Karpas-422 (cell line): ENCODE data around the gene COLQ. TPM values are rescaled to one million over a fixed set of nuclear protein-coding genes. Genes with fewer than 3 reads are reported as not detected.
"Not testable (repeated sequence)": the region's sequence is repeated elsewhere in the genome, so short reads cannot be mapped to it uniquely, and the experiment has no call there.

Experiments
- DNase-seq: peaks from one replicate; pipeline ENCODE4 v3.0.0-alpha.2; 2015
- H2AFZ ChIP-seq: fragments of 200-600 bp; sonication (generic); 2 replicates; pipeline ENCODE4 v1.6.1; 2014; ENCODE audit warnings: antibody characterized with exemption, low read length, mixed read lengths
- H3K27ac ChIP-seq: fragments of 200-600 bp; sonication (generic); 2 replicates; pipeline ENCODE4 v1.5.1; 2014; ENCODE audit warnings: mild to moderate bottlenecking, low read length, moderate library complexity
- H3K27me3 ChIP-seq: fragments of 200-600 bp; sonication (generic); 2 replicates; pipeline ENCODE4 v1.6.1; 2014; ENCODE audit warnings: low read length, mixed read lengths
- H3K36me3 ChIP-seq: fragments of 200-600 bp; sonication (generic); 2 replicates; pipeline ENCODE4 v1.6.1; 2014; ENCODE audit warnings: low read length, mixed read lengths; ENCODE audit not compliant: insufficient read depth
- H3K4me1 ChIP-seq: fragments of 200-600 bp; sonication (generic); 2 replicates; pipeline ENCODE4 v1.6.1; 2014; ENCODE audit warnings: mild to moderate bottlenecking, low read length, mixed read lengths
- H3K4me2 ChIP-seq: fragments of 200-600 bp; sonication (generic); 2 replicates; pipeline ENCODE4 v1.6.1; 2014; ENCODE audit warnings: low read length, low read depth, mild to moderate bottlenecking; ENCODE audit not compliant: poor library complexity, severe bottlenecking
- H3K4me3 ChIP-seq: fragments of 200-600 bp; sonication (generic); 2 replicates; pipeline ENCODE4 v1.5.1; 2014; ENCODE audit warnings: mild to moderate bottlenecking, antibody characterized with exemption, low read length, mixed read lengths
- H3K79me2 ChIP-seq: fragments of 200-600 bp; sonication (generic); 2 replicates; pipeline ENCODE4 v1.6.1; 2014; ENCODE audit warnings: mild to moderate bottlenecking, low read length, mixed read lengths
- H3K9ac ChIP-seq: fragments of 200-600 bp; sonication (generic); 2 replicates; pipeline ENCODE4 v1.6.0; 2014; ENCODE audit warnings: low read length
- H3K9me2 ChIP-seq: fragments of 200-600 bp; sonication (generic), shearing (Covaris generic); replicated peaks from 2 replicates; pipeline ENCODE4 v1.6.0; 2014; ENCODE audit warnings: mild to moderate bottlenecking, low read length, moderate library complexity; ENCODE audit not compliant: insufficient read depth
- H3K9me3 ChIP-seq: fragments of 300-700, 200-600 bp; sonication (generic); 2 replicates; pipeline ENCODE4 v1.6.1; 2014; ENCODE audit warnings: low read length, mixed read lengths
- H4K20me1 ChIP-seq: fragments of 200-600 bp; sonication (generic); 2 replicates; pipeline ENCODE4 v1.6.1; 2014; ENCODE audit warnings: mild to moderate bottlenecking, antibody characterized with exemption, low read length, low read depth; ENCODE audit not compliant: insufficient read depth
- total RNA-seq: library from RNA; depleted of rRNA; stranded (reverse); fragments of >200 nt; shearing (Covaris generic); gene quantifications from 2 replicates; pipeline ENCODE4 v1.2.3, GENCODE V29; 2014; ENCODE audit warnings: low replicate concordance

The COLQ gene
- total RNA-seq, 1 experiment from 2014 or later, result 2.6 TPM

DNA sequence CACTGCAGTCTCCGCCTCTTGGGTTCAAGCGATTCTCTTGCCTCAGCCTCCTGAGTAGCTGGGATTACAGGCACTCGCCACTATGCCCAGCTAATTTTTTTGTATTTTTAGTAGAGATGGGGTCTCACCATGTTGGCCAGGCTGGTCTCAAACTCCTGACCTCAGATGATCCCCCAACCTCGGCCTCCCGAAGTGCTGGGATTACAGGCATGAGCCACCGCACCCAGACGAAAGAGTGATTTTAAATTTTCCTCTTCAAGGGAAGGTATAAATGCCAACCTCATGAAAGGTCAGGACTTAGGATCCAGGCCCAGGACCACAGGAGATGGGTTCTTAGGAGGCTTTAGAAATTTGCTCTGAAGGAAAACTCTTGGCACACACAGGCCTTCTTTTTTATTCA, 110.5 kb downstream of the COLQ start:
- H2AFZ ChIP-seq, H3K4me2 ChIP-seq, DNase-seq, H3K79me2 ChIP-seq, H3K9me2 ChIP-seq, H3K4me3 ChIP-seq, H4K20me1 ChIP-seq, H3K27ac ChIP-seq, H3K27me3 ChIP-seq, H3K9me3 ChIP-seq, H3K9ac ChIP-seq, H3K4me1 ChIP-seq: not testable (repeated sequence)
- peaks cover 25% of the 10 kb centered on the region; the same call in 1 of the 2 replicates for H3K36me3 ChIP-seq

- Histone ChIP-seq H2AFZ (no peak overlapping the region), H3K36me3 (peaks cover 17% of the 10 kb centered on the region; the same call in 1 of the 2 replicates), H4K20me1 (0 out of 2 replicates have a peak, but pooled peaks cover 4% of the 10 kb centered on the region), H3K4me1 (no peaks in the 10 kb centered on the region), H3K4me2 (no peak overlapping the region), H3K4me3 (no peak overlapping the region), H3K27me3 (no peaks in the 10 kb centered on the region), H3K9ac (no peak overlapping the region), H3K9me3 (no peaks in the 10 kb centered on the region), H3K79me2 (no peaks in the 10 kb centered on the region), H3K9me2 (no peaks in the 10 kb centered on the region), H3K27ac (no peak overlapping the region)
- no peak for DNase-seq
These were observed 111.7 kb downstream of the COLQ start for GRCh38 chr3:15409774-15410173.

GRCh38 chr3:15409239-15409638, 112.3 kb downstream of the COLQ start:
- Histone ChIP-seq H4K20me1 (0 out of 2 replicates have a peak, but pooled peaks cover 4% of the 10 kb centered on the region), H3K4me2 (no peak overlapping the region), H3K9ac (no peak overlapping the region), H2AFZ (no peak overlapping the region), H3K4me3 (no peak overlapping the region), H3K27me3 (no peaks in the 10 kb centered on the region), H3K79me2 (no peaks in the 10 kb centered on the region), H3K9me2 (no peaks in the 10 kb centered on the region), H3K36me3 (peaks cover 13% of the 10 kb centered on the region; the same call in 1 of the 2 replicates), H3K27ac (no peak overlapping the region), H3K9me3 (no peaks in the 10 kb centered on the region), H3K4me1 (no peaks in the 10 kb centered on the region)
- no peak for DNase-seq

DNA sequence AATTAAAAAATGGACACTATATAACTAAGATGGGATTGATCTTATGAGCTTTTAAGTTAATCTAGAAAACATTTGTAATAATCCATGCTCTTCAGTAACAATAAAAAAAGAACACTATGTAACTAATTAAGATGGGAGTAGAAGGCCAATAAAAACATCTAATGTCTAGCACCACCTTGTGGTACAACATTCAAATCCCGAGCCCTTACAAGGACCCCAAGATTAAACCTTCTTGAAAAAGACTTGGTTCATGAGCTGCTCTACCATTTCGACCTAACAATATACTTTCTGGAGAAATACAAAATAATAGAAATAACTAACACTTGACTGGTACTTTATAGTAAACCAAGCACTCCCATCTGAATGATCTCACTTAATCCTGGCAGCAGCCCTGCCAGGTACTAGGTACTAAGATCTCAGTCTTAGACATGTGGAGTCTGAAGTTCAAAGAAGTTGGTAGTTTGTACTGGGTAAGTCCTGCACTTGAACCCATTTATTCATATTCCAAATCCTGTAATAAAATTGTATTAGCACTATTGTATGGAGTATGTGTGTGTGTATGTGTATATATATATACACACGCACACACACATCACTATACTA, 116.0 kb downstream of the COLQ start:
- H3K4me1 ChIP-seq, result no peaks in the 10 kb centered on the region
- 0 out of 2 replicates have a peak, but pooled peaks cover 4% of the 10 kb centered on the region for H4K20me1 ChIP-seq
- H2AFZ ChIP-seq, result no peak overlapping the region
- H3K4me3 ChIP-seq, result no peak overlapping the region
- DNase-seq, result peak; percentile 82
- H3K79me2 ChIP-seq, result no peaks in the 10 kb centered on the region
- no peak overlapping the region for H3K4me2 ChIP-seq
- H3K9ac ChIP-seq, result no peak overlapping the region
- no peaks in the 10 kb centered on the region for H3K9me2 ChIP-seq
- no peaks in the 10 kb centered on the region for H3K36me3 ChIP-seq
- no peaks in the 10 kb centered on the region for H3K27me3 ChIP-seq
- H3K9me3 ChIP-seq, result no peaks in the 10 kb centered on the region
- H3K27ac ChIP-seq, result no peak overlapping the region

DNA sequence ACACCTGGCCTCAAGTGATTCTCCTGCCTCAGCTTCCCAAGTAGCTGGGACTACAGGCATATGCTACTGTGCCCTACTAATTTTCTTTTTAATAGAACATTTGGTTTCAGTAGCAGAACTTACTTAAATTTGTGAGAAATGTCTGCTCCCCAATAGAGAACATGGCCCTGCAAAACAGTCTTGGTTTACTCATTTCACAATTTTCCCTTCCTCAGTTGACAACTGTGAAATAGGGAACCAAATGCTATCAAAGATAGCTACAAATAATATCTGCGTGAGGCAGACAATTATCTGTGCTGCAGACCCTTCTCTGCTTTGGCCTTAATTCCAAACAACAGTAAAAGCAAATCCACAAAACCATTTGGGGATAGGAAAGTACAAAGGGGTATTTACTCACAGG, 116.7 kb downstream of the COLQ start:
- Histone ChIP-seq H2AFZ (no peak overlapping the region), H3K4me2 (no peak overlapping the region), H3K27me3 (no peaks in the 10 kb centered on the region)

GRCh38 chr3:15403965-15404364, 117.5 kb downstream of the COLQ start:
- Histone ChIP-seq H3K79me2 (no peaks in the 10 kb centered on the region), H3K27me3 (no peaks in the 10 kb centered on the region), H3K4me2 (no peak overlapping the region), H4K20me1 (0 out of 2 replicates have a peak, but pooled peaks cover 4% of the 10 kb centered on the region), H3K4me1 (no peaks in the 10 kb centered on the region), H2AFZ (no peak overlapping the region), H3K4me3 (no peak overlapping the region), H3K9me2 (no peaks in the 10 kb centered on the region), H3K36me3 (no peaks in the 10 kb centered on the region), H3K27ac (no peak overlapping the region), H3K9ac (no peak overlapping the region), H3K9me3 (no peaks in the 10 kb centered on the region)
- no peak for DNase-seq

More for the DNA sequence above, 116.7 kb downstream of the COLQ start:
- no peak overlapping the region for H3K27ac ChIP-seq
- 0 out of 2 replicates have a peak, but pooled peaks cover 4% of the 10 kb centered on the region for H4K20me1 ChIP-seq
- H3K9ac ChIP-seq, result no peak overlapping the region
- H3K9me3 ChIP-seq, result no peaks in the 10 kb centered on the region
- no peak overlapping the region for H3K4me3 ChIP-seq
- DNase-seq, result no peak
- no peaks in the 10 kb centered on the region for H3K4me1 ChIP-seq
- H3K79me2 ChIP-seq, result no peaks in the 10 kb centered on the region
- H3K9me2 ChIP-seq, result no peaks in the 10 kb centered on the region
- H3K36me3 ChIP-seq, result no peaks in the 10 kb centered on the region

DNA sequence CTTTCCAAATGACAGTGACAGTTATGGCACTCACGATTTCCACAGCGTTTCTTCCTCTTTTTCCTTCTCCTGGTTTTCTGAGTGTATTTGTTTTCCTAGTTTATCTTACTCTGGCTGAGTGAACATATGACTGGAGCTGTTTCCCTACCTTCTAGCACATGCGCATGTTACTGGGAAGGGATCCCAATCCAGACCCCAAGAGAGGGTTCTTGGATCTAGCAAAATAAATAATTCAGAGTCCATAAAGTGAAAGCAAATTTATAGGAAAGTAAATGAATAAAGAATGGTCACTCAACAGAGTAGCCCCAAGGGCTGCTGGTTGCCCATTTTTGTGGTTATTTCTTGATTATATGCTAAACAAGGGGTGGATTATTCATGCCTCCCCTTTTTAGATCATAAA, 118.0 kb downstream of the COLQ start:
- no peak overlapping the region for H3K9ac ChIP-seq
- H3K36me3 ChIP-seq, result no peaks in the 10 kb centered on the region
- H2AFZ ChIP-seq, result no peak overlapping the region
- H4K20me1 ChIP-seq, result 0 out of 2 replicates have a peak, but pooled peaks cover 4% of the 10 kb centered on the region
- no peaks in the 10 kb centered on the region for H3K9me3 ChIP-seq
- H3K9me2 ChIP-seq, result no peaks in the 10 kb centered on the region
- H3K79me2 ChIP-seq, result no peaks in the 10 kb centered on the region
- no peak overlapping the region for H3K4me3 ChIP-seq
- DNase-seq, result no peak
- H3K27me3 ChIP-seq, result no peaks in the 10 kb centered on the region
- no peak overlapping the region for H3K27ac ChIP-seq
- no peak overlapping the region for H3K4me2 ChIP-seq
- no peaks in the 10 kb centered on the region for H3K4me1 ChIP-seq

- DNase-seq, result no peak
- no peak overlapping the region for H3K27ac ChIP-seq
- 0 out of 2 replicates have a peak, but pooled peaks cover 4% of the 10 kb centered on the region for H4K20me1 ChIP-seq
- H3K27me3 ChIP-seq, result no peaks in the 10 kb centered on the region
- H3K9me3 ChIP-seq, result no peaks in the 10 kb centered on the region
- H3K9me2 ChIP-seq, result no peaks in the 10 kb centered on the region
- H3K4me1 ChIP-seq, result no peaks in the 10 kb centered on the region
- no peak overlapping the region for H3K4me3 ChIP-seq
- no peaks in the 10 kb centered on the region for H3K36me3 ChIP-seq
- H3K4me2 ChIP-seq, result no peak overlapping the region
- no peak overlapping the region for H2AFZ ChIP-seq
- no peak overlapping the region for H3K9ac ChIP-seq
- H3K79me2 ChIP-seq, result no peaks in the 10 kb centered on the region
These were observed 119.6 kb downstream of the COLQ start for GRCh38 chr3:15401936-15402335.
